Neural crest cell (in vitro differentiated cells): ENCODE results near the gene RFLNA. TPM values are rescaled to one million over a fixed set of nuclear protein-coding genes. Genes with fewer than 3 reads are reported as not detected.

Experiments used
- DNase-seq: peaks from one replicate; pipeline ENCODE4 v3.0.0; 2021; ENCODE audit warnings: low read depth, mixed read lengths, low spot score
- H3K27ac Mint-ChIP-seq: one replicate; pipeline ENCODE4 v1.8.0; 2021; ENCODE audit warnings: mild to moderate bottlenecking, mixed read lengths; ENCODE audit not compliant: unreplicated experiment
- H3K27me3 Mint-ChIP-seq: 2 replicates; pipeline ENCODE4 v1.8.0; 2021; ENCODE audit warnings: low read depth, mild to moderate bottlenecking, mixed read lengths
- H3K36me3 Mint-ChIP-seq: 2 replicates; pipeline ENCODE4 v1.8.0; 2021; ENCODE audit warnings: low read depth, mild to moderate bottlenecking, mixed read lengths
- H3K4me1 Mint-ChIP-seq: 2 replicates; pipeline ENCODE4 v1.8.0; 2021; ENCODE audit warnings: mixed read lengths
- H3K4me3 Mint-ChIP-seq: one replicate; pipeline ENCODE4 v1.8.0; 2021; ENCODE audit warnings: mild to moderate bottlenecking, mixed read lengths
- H3K9me3 Mint-ChIP-seq: 2 replicates; pipeline ENCODE4 v1.8.0; 2021; ENCODE audit warnings: mixed read lengths
- total RNA-seq: library from RNA; stranded (reverse); gene quantifications from 2 replicates; pipeline ENCODE4 v1.2.1, GENCODE V29; 2021
- TF ChIP-seq, protein P1 (sequence below): fragments of 200-600 bp; sonication (generic); conservative IDR thresholded peaks from 2 replicates; pipeline ENCODE4 v1.5.0; 2021; ENCODE audit warnings: antibody characterized with exemption, mild to moderate bottlenecking

Gene RFLNA
- total RNA-seq, 1 donor from 2014 or later, result 2.8 TPM

DNA sequence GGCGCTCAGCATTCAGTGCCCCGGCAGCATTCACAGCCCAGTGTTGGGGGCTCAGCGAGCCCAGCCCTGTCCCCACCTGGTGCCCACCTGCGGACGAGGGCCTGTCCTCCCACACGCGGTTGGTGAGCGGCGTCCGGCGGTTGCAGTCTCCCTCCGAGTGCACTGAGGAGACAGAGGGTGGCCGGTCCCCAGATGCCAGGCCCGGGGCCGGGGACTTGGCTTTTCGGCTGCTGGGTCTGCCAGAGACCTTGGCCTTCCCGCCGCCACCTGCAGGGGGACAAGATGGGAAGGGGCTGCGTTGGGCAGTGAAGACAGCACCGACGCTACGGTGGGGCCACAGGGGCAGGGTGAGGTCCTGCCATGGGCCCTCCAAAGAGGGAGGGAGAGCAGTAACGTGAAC is 31.2 kb downstream of the RFLNA start:
- Mint-ChIP-seq H3K27me3 (no peaks in the 10 kb centered on the region), H3K4me3 (no peak overlapping the region), H3K27ac (no peak overlapping the region), H3K4me1 (peaks cover 4% of the 10 kb centered on the region), H3K9me3 (peaks cover 8% of the 10 kb centered on the region), H3K36me3 (peaks cover 19% of the 10 kb centered on the region)
- no peak for DNase-seq
- TF ChIP-seq, protein P1, sequence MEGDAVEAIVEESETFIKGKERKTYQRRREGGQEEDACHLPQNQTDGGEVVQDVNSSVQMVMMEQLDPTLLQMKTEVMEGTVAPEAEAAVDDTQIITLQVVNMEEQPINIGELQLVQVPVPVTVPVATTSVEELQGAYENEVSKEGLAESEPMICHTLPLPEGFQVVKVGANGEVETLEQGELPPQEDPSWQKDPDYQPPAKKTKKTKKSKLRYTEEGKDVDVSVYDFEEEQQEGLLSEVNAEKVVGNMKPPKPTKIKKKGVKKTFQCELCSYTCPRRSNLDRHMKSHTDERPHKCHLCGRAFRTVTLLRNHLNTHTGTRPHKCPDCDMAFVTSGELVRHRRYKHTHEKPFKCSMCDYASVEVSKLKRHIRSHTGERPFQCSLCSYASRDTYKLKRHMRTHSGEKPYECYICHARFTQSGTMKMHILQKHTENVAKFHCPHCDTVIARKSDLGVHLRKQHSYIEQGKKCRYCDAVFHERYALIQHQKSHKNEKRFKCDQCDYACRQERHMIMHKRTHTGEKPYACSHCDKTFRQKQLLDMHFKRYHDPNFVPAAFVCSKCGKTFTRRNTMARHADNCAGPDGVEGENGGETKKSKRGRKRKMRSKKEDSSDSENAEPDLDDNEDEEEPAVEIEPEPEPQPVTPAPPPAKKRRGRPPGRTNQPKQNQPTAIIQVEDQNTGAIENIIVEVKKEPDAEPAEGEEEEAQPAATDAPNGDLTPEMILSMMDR, result no peak

DNA sequence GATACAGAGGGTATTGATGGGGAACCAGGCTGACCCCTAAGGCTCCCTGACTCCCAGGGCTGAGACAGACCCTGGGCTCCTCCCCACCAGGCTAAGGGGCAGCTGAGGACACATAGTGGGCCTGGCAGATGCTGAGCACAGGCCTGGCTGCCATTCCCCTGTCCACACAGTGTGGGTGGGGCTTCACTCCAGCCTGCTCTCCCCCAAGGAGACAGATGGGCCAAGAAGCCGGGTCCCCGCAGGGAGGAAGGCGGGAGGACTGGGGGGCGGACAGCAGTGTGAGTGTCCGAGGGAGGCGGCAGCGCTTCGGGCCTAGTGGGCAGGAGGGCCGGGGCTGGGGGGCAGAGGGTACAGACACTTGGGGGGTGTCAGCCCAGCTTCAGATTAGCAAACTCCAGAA is 32.0 kb downstream of the RFLNA start:
- Mint-ChIP-seq H3K9me3 (peaks cover 8% of the 10 kb centered on the region), H3K36me3 (peaks cover 19% of the 10 kb centered on the region), H3K27ac (no peak overlapping the region), H3K27me3 (no peaks in the 10 kb centered on the region), H3K4me1 (peaks cover 4% of the 10 kb centered on the region), H3K4me3 (no peak overlapping the region)
- TF ChIP-seq, protein P1, result no peak
- no peak for DNase-seq

DNA sequence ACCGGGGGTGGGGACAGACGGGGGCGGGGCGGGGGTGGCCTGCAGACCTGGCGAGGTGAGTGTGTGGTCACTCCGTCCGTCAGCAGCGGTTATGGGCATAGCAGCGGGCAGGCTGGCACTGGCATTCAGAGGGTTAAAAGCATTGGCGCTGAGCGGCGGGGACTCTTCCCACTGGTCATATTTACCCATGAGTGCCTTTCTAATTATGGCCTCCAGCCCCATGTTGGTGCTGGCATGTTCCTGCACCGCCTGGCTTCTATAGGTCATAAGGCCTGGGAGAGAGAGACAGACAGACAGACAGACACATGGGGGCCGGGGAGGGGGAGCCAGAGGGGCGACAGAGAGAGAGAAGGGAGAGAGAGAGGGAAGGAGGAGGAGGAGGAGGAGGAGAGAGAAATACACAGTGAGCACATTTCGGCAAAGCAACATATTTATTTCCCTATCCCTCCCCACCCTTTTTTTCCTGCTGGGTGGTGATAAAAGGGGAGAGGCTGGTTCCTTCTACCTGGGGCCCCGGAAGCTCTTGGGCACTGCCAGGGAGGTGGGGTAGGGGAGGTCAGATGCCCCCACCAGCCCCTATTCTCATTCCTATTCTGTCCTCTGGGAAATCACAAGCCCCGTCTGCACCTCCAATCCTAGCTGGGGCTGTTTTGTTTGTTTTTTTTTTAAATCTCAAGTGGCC is 32.6 kb downstream of the RFLNA start:
- no peaks in the 10 kb centered on the region for H3K27me3 Mint-ChIP-seq
- H3K4me1 Mint-ChIP-seq, result peaks cover 4% of the 10 kb centered on the region
- H3K27ac Mint-ChIP-seq, result no peak overlapping the region
- no peak overlapping the region for H3K4me3 Mint-ChIP-seq
- H3K36me3 Mint-ChIP-seq, result peaks cover 19% of the 10 kb centered on the region
- H3K9me3 Mint-ChIP-seq, result peaks cover 8% of the 10 kb centered on the region
- TF ChIP-seq, protein P1, result no peak
- no peak for DNase-seq

DNA sequence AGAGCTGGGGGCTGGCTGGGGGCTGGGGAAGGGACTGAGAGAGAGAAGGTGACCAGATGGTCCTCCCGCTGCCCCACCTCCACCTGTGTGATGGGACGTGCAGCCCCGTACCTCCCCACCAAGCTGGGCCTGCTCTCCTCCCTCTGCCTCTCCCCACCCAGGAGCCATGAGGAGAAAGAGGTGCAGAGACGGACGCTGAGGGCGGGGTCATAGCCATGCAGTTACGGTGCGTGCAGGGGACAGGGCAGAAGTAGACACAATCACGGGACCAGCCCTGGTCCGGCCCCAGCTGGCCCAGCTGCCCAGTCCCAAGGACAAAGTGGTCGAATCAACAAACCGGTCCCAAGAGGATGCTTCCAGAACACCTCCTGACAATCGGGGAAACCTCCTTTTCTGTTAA is 33.2 kb downstream of the RFLNA start:
- peaks cover 4% of the 10 kb centered on the region for H3K4me1 Mint-ChIP-seq
- no peak overlapping the region for H3K4me3 Mint-ChIP-seq
- H3K36me3 Mint-ChIP-seq, result peaks cover 19% of the 10 kb centered on the region
- no peak overlapping the region for H3K27ac Mint-ChIP-seq
- TF ChIP-seq, protein P1, result no peak
- H3K27me3 Mint-ChIP-seq, result no peaks in the 10 kb centered on the region
- no peak for DNase-seq
- peaks cover 8% of the 10 kb centered on the region for H3K9me3 Mint-ChIP-seq

DNA sequence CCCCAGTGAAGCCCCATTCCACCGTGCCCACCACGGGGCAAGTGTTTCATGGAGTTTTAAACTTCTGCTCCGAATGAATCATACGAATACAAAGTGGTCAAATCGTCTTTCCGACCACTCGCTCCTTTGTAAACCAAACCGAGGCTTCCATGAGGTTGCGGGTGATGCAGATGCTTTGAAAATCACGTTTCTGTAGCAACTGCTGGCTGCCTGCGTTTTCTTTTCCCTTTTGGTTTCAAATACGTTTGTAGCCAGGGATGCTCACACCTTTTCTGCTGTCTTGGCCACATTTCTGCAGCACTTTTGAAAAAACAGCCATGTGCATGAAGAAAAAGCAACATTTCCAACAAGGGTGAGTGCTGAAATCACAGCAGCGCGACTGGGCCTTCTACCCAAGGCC is 33.7 kb downstream of the RFLNA start:
- Mint-ChIP-seq H3K36me3 (peaks cover 16% of the 10 kb centered on the region), H3K4me3 (no peak overlapping the region)

More for the DNA sequence above, 33.7 kb downstream of the RFLNA start:
- TF ChIP-seq, protein P1, result no peak
- H3K9me3 Mint-ChIP-seq, result peaks cover 6% of the 10 kb centered on the region
- H3K27ac Mint-ChIP-seq, result no peak overlapping the region
- no peaks in the 10 kb centered on the region for H3K27me3 Mint-ChIP-seq
- H3K4me1 Mint-ChIP-seq, result peaks cover 4% of the 10 kb centered on the region
- DNase-seq, result no peak
